Type B pancreatic cell (in vitro differentiated cells): Measurements from ENCODE around the gene CGB1. TPM values are rescaled to one million over a fixed set of nuclear protein-coding genes. Genes with fewer than 3 reads are reported as not detected.
"Not testable (repeated sequence)": the region's sequence is repeated elsewhere in the genome, so short reads cannot be mapped to it uniquely, and the experiment has no call there.

Source experiments
- DNase-seq: peaks from one replicate; pipeline ENCODE4 v3.0.0; 2021; ENCODE audit warnings: mixed read lengths; ENCODE audit not compliant: unreplicated experiment; ENCODE audit errors: extremely low spot score
- H3K27ac Mint-ChIP-seq: 2 replicates; pipeline ENCODE4 v1.8.0; 2021; ENCODE audit warnings: mild to moderate bottlenecking, mixed read lengths
- H3K27me3 Mint-ChIP-seq: 2 replicates; pipeline ENCODE4 v1.8.0; 2021; ENCODE audit warnings: mixed read lengths
- H3K36me3 Mint-ChIP-seq: 2 replicates; pipeline ENCODE4 v1.8.0; 2021; ENCODE audit warnings: mixed read lengths
- H3K4me1 Mint-ChIP-seq: one replicate; pipeline ENCODE4 v1.8.0; 2021; ENCODE audit warnings: mixed read lengths; ENCODE audit not compliant: unreplicated experiment
- H3K4me3 Mint-ChIP-seq: 2 replicates; pipeline ENCODE4 v1.8.0; 2021; ENCODE audit warnings: mild to moderate bottlenecking, mixed read lengths
- H3K9me3 Mint-ChIP-seq: 2 replicates; pipeline ENCODE4 v1.8.0; 2021; ENCODE audit warnings: mixed read lengths
- CTCF ChIP-seq: fragments of 200-600 bp; sonication (generic); conservative IDR thresholded peaks from 2 replicates; pipeline ENCODE4 v1.5.0; 2021; ENCODE audit warnings: antibody characterized with exemption, mild to moderate bottlenecking
- total RNA-seq: library from RNA; stranded (reverse); gene quantifications from 2 replicates; pipeline ENCODE4 v1.2.1, GENCODE V29; 2021; ENCODE audit warnings: low replicate concordance

CGB1 gene
- total RNA-seq, 1 donor from 2014 or later: not detected

- Mint-ChIP-seq H3K27ac (no peak overlapping the region), H3K9me3 (no peaks in the 10 kb centered on the region), H3K4me3 (no peak overlapping the region), H3K4me1 (peaks cover 13% of the 10 kb centered on the region), H3K36me3 (no peaks in the 10 kb centered on the region), H3K27me3 (peaks cover 43% of the 10 kb centered on the region)
- DNase-seq: no peak
- TF ChIP-seq CTCF: no peak
Measured at GRCh38 chr19:49022116-49022515, 14.6 kb downstream of the CGB1 start.

GRCh38 chr19:49020931-49021895 lies 15.5 kb downstream of the CGB1 start:
- no peak for DNase-seq
- Mint-ChIP-seq H3K9me3 (no peaks in the 10 kb centered on the region), H3K36me3 (no peaks in the 10 kb centered on the region), H3K4me3 (peak overlapping the region; percentile 12), H3K27me3 (peaks cover 44% of the 10 kb centered on the region), H3K4me1 (peaks cover 13% of the 10 kb centered on the region), H3K27ac (no peak overlapping the region)
- TF ChIP-seq CTCF: no peak

- no peaks in the 10 kb centered on the region for H3K9me3 Mint-ChIP-seq
- H3K4me1 Mint-ChIP-seq: peaks cover 13% of the 10 kb centered on the region
- H3K4me3 Mint-ChIP-seq: no peak overlapping the region
- TF ChIP-seq CTCF: no peak
- no peak overlapping the region for H3K27ac Mint-ChIP-seq
- peaks cover 6% of the 10 kb centered on the region for H3K36me3 Mint-ChIP-seq
- DNase-seq: no peak
- H3K27me3 Mint-ChIP-seq: peaks cover 44% of the 10 kb centered on the region
Measured at GRCh38 chr19:49020342-49020741, 16.4 kb downstream of the CGB1 start.

GRCh38 chr19:49019242-49019932 lies 17.3 kb downstream of the CGB1 start:
- H3K27me3 Mint-ChIP-seq: peaks cover 41% of the 10 kb centered on the region
- TF ChIP-seq CTCF: peak; percentile 61

GRCh38 chr19:49018388-49019241 lies 18.1 kb downstream of the CGB1 start:
- Mint-ChIP-seq H3K27me3 (peaks cover 41% of the 10 kb centered on the region), H3K4me1 (peaks cover 13% of the 10 kb centered on the region), H3K4me3 (peak overlapping the region; percentile 71), H3K36me3 (peaks cover 11% of the 10 kb centered on the region), H3K27ac (peak overlapping the region; percentile 34)
- not testable (repeated sequence) for DNase-seq, H3K9me3 Mint-ChIP-seq

More at GRCh38 chr19:49019242-49019932, 17.3 kb downstream of the CGB1 start:
- no peak for DNase-seq
- peaks cover 13% of the 10 kb centered on the region for H3K4me1 Mint-ChIP-seq
- H3K36me3 Mint-ChIP-seq: peaks cover 6% of the 10 kb centered on the region
- H3K4me3 Mint-ChIP-seq: peak overlapping the region; percentile 71
- H3K9me3 Mint-ChIP-seq: no peaks in the 10 kb centered on the region
- H3K27ac Mint-ChIP-seq: peak overlapping the region; percentile 34
